Memory B cell (primary cell): ENCODE data around the gene OXSM.

Experiments
- ATAC-seq: fragments of 150-1000 bp; cut with Tn5 transposase; 2 replicates; pipeline ENCODE4 v1.10.0; 2021; ENCODE audit warnings: low read depth, mild to moderate bottlenecking, moderate library complexity
- DNase-seq, 2 donors: peaks; one replicate each; pipeline ENCODE4 v3.0.0; 2022; ENCODE audit warnings: low spot score in 2 of 2
- H3K27ac Mint-ChIP-seq: one replicate; pipeline ENCODE4 v1.8.0; 2022; ENCODE audit warnings: mild to moderate bottlenecking, moderate library complexity, mixed read lengths
- H3K27me3 Mint-ChIP-seq: one replicate; pipeline ENCODE4 v1.8.0; 2022; ENCODE audit warnings: mixed read lengths
- H3K36me3 Mint-ChIP-seq: one replicate; pipeline ENCODE4 v1.8.0; 2022; ENCODE audit warnings: mild to moderate bottlenecking, mixed read lengths
- H3K4me1 Mint-ChIP-seq: one replicate; pipeline ENCODE4 v1.8.0; 2022; ENCODE audit warnings: mixed read lengths
- H3K4me3 Mint-ChIP-seq: one replicate; pipeline ENCODE4 v1.8.0; 2022; ENCODE audit warnings: mild to moderate bottlenecking, moderate library complexity, mixed read lengths
- H3K9me3 Mint-ChIP-seq: one replicate; pipeline ENCODE4 v1.8.0; 2022; ENCODE audit warnings: mixed read lengths

OXSM gene

GRCh38 chr3:25789596-25790556, at the start of gene OXSM:
Gene OXSM (plus strand): TSS chr3:25790090. CDS start chr3:25791021, 931 bp downstream.
- H3K4me3 Mint-ChIP-seq: peak within 1 kb of the TSS; percentile 94
- H3K27ac Mint-ChIP-seq: peak within 1 kb of the TSS; percentile 100
- ATAC-seq: peak; percentile 87
- no peaks in the 10 kb centered on the region for H3K27me3 Mint-ChIP-seq
- peaks cover 8% of the 10 kb centered on the region for H3K36me3 Mint-ChIP-seq
- peaks cover 23% of the 10 kb centered on the region for H3K4me1 Mint-ChIP-seq
- DNase-seq: peak; percentile 81 to 88
- no peaks in the 10 kb centered on the region for H3K9me3 Mint-ChIP-seq

GRCh38 chr3:25744470-25744869, 45.4 kb upstream of the OXSM start:
- Mint-ChIP-seq H3K9me3 (peaks cover 4% of the 10 kb centered on the region), H3K27me3 (no peaks in the 10 kb centered on the region), H3K27ac (peak overlapping the region; percentile 3), H3K36me3 (peaks cover 40% of the 10 kb centered on the region), H3K4me1 (peaks cover 2% of the 10 kb centered on the region), H3K4me3 (no peak overlapping the region)
- ATAC-seq (no peak), DNase-seq (no peak)

GRCh38 chr3:25747033-25747432, 42.9 kb upstream of the OXSM start:
- Mint-ChIP-seq H3K36me3 (peaks cover 51% of the 10 kb centered on the region), H3K4me3 (no peak overlapping the region), H3K27ac (no peak overlapping the region), H3K27me3 (no peaks in the 10 kb centered on the region), H3K4me1 (peaks cover 2% of the 10 kb centered on the region), H3K9me3 (peaks cover 4% of the 10 kb centered on the region)
- no peak for DNase-seq
- ATAC-seq: no peak

- ATAC-seq (no peak), DNase-seq (no peak)
- Mint-ChIP-seq H3K27ac (no peak overlapping the region), H3K4me1 (peaks cover 1% of the 10 kb centered on the region), H3K4me3 (no peak overlapping the region), H3K27me3 (no peaks in the 10 kb centered on the region), H3K9me3 (peaks cover 4% of the 10 kb centered on the region), H3K36me3 (peaks cover 53% of the 10 kb centered on the region)
Observed at GRCh38 chr3:25748189-25748588, 41.7 kb upstream of the OXSM start.

GRCh38 chr3:25749031-25749581, 40.8 kb upstream of the OXSM start:
- H3K36me3 Mint-ChIP-seq: peaks cover 50% of the 10 kb centered on the region
- no peaks in the 10 kb centered on the region for H3K27me3 Mint-ChIP-seq
- ATAC-seq (no peak), DNase-seq (no peak)
- peak overlapping the region; percentile 8 for H3K27ac Mint-ChIP-seq
- peaks cover 1% of the 10 kb centered on the region for H3K4me1 Mint-ChIP-seq
- H3K9me3 Mint-ChIP-seq: peaks cover 4% of the 10 kb centered on the region
- no peak overlapping the region for H3K4me3 Mint-ChIP-seq

GRCh38 chr3:25751048-25751447, 38.8 kb upstream of the OXSM start:
- Mint-ChIP-seq H3K36me3 (peaks cover 42% of the 10 kb centered on the region), H3K4me1 (peaks cover 7% of the 10 kb centered on the region)

GRCh38 chr3:25751725-25752124, 38.2 kb upstream of the OXSM start:
- Mint-ChIP-seq H3K9me3 (no peaks in the 10 kb centered on the region), H3K27ac (no peak overlapping the region)

More at GRCh38 chr3:25751048-25751447, 38.8 kb upstream of the OXSM start:
- H3K4me3 Mint-ChIP-seq: no peak overlapping the region
- DNase-seq (no peak), ATAC-seq (no peak)
- H3K27ac Mint-ChIP-seq: no peak overlapping the region
- no peaks in the 10 kb centered on the region for H3K9me3 Mint-ChIP-seq
- no peaks in the 10 kb centered on the region for H3K27me3 Mint-ChIP-seq

GRCh38 chr3:25768851-25769250, 21.0 kb upstream of the OXSM start:
- no peaks in the 10 kb centered on the region for H3K27me3 Mint-ChIP-seq
- peak overlapping the region; percentile 85 for H3K27ac Mint-ChIP-seq
- peak overlapping the region; percentile 81 for H3K4me3 Mint-ChIP-seq
- peaks cover 22% of the 10 kb centered on the region for H3K36me3 Mint-ChIP-seq
- DNase-seq: peak in 1 of 2 donors; percentile 33
- peaks cover 2% of the 10 kb centered on the region for H3K9me3 Mint-ChIP-seq
- peaks cover 26% of the 10 kb centered on the region for H3K4me1 Mint-ChIP-seq
- ATAC-seq: peak; percentile 96

More at GRCh38 chr3:25751725-25752124, 38.2 kb upstream of the OXSM start:
- H3K27me3 Mint-ChIP-seq: no peaks in the 10 kb centered on the region
- peaks cover 43% of the 10 kb centered on the region for H3K36me3 Mint-ChIP-seq
- H3K4me3 Mint-ChIP-seq: no peak overlapping the region
- peaks cover 10% of the 10 kb centered on the region for H3K4me1 Mint-ChIP-seq
- DNase-seq (no peak), ATAC-seq (no peak)

GRCh38 chr3:25775936-25776335, 14.0 kb upstream of the OXSM start:
- H3K4me3 Mint-ChIP-seq: no peak overlapping the region
- H3K27ac Mint-ChIP-seq: no peak overlapping the region
- H3K9me3 Mint-ChIP-seq: peaks cover 2% of the 10 kb centered on the region
- DNase-seq: no peak
- H3K27me3 Mint-ChIP-seq: no peaks in the 10 kb centered on the region
- ATAC-seq: no peak
- H3K4me1 Mint-ChIP-seq: peaks cover 16% of the 10 kb centered on the region
- H3K36me3 Mint-ChIP-seq: peaks cover 45% of the 10 kb centered on the region

- Mint-ChIP-seq H3K27me3 (no peaks in the 10 kb centered on the region), H3K27ac (peak overlapping the region; percentile 99), H3K4me1 (peaks cover 16% of the 10 kb centered on the region), H3K36me3 (peaks cover 21% of the 10 kb centered on the region), H3K9me3 (no peaks in the 10 kb centered on the region), H3K4me3 (no peak overlapping the region)
- ATAC-seq: no peak
- no peak for DNase-seq
Observed at GRCh38 chr3:25780618-25781017, 9.3 kb upstream of the OXSM start.

GRCh38 chr3:25781145-25781757, 8.6 kb upstream of the OXSM start:
- Mint-ChIP-seq H3K27me3 (no peaks in the 10 kb centered on the region), H3K9me3 (no peaks in the 10 kb centered on the region), H3K4me1 (peaks cover 16% of the 10 kb centered on the region), H3K27ac (peak overlapping the region; percentile 99), H3K4me3 (peak overlapping the region; percentile 85), H3K36me3 (peaks cover 18% of the 10 kb centered on the region)
- ATAC-seq (no peak), DNase-seq (peak; percentile 16 to 49)

- peak overlapping the region; percentile 99 for H3K27ac Mint-ChIP-seq
- H3K9me3 Mint-ChIP-seq: no peaks in the 10 kb centered on the region
- no peaks in the 10 kb centered on the region for H3K27me3 Mint-ChIP-seq
- peak in 1 of 2 donors; percentile 22 for DNase-seq
- H3K36me3 Mint-ChIP-seq: peaks cover 11% of the 10 kb centered on the region
- ATAC-seq: peak; percentile 55
- peak overlapping the region; percentile 85 for H3K4me3 Mint-ChIP-seq
- peaks cover 13% of the 10 kb centered on the region for H3K4me1 Mint-ChIP-seq
Observed at GRCh38 chr3:25781758-25782594, 7.9 kb upstream of the OXSM start.

GRCh38 chr3:25782636-25782937, 7.3 kb upstream of the OXSM start:
- ATAC-seq (no peak), DNase-seq (no peak)
- peak overlapping the region; percentile 85 for H3K4me3 Mint-ChIP-seq
- H3K27me3 Mint-ChIP-seq: no peaks in the 10 kb centered on the region
- H3K27ac Mint-ChIP-seq: peak overlapping the region; percentile 99
- H3K4me1 Mint-ChIP-seq: peaks cover 13% of the 10 kb centered on the region
- H3K9me3 Mint-ChIP-seq: no peaks in the 10 kb centered on the region
- H3K36me3 Mint-ChIP-seq: peaks cover 7% of the 10 kb centered on the region
